Osteocyte (in vitro differentiated cells): Measurements from ENCODE around the gene DMD. TPM values are rescaled to one million over a fixed set of nuclear protein-coding genes. Genes with fewer than 3 reads are reported as not detected.

ENCODE experiments used
- DNase-seq: peaks from one replicate; pipeline ENCODE4 v3.0.0; 2021; ENCODE audit warnings: mixed read lengths; ENCODE audit not compliant: unreplicated experiment; ENCODE audit errors: extremely low spot score
- H3K27ac Mint-ChIP-seq: one replicate; pipeline ENCODE4 v1.8.0; 2021; ENCODE audit warnings: mild to moderate bottlenecking, mixed read lengths; ENCODE audit not compliant: unreplicated experiment
- H3K27me3 Mint-ChIP-seq: one replicate; pipeline ENCODE4 v1.8.0; 2021; ENCODE audit warnings: mixed read lengths; ENCODE audit not compliant: unreplicated experiment
- H3K36me3 Mint-ChIP-seq: one replicate; pipeline ENCODE4 v1.8.0; 2021; ENCODE audit warnings: mixed read lengths; ENCODE audit not compliant: unreplicated experiment
- H3K4me1 Mint-ChIP-seq: one replicate; pipeline ENCODE4 v1.8.0; 2021; ENCODE audit warnings: mixed read lengths; ENCODE audit not compliant: unreplicated experiment
- H3K4me3 Mint-ChIP-seq: one replicate; pipeline ENCODE4 v1.8.0; 2021; ENCODE audit warnings: mild to moderate bottlenecking, moderate library complexity, mixed read lengths; ENCODE audit not compliant: unreplicated experiment
- H3K9me3 Mint-ChIP-seq: one replicate; pipeline ENCODE4 v1.8.0; 2021; ENCODE audit warnings: mixed read lengths; ENCODE audit not compliant: unreplicated experiment
- CTCF ChIP-seq: fragments of 200-600 bp; sonication (generic); IDR thresholded peaks from 2 replicates; pipeline ENCODE4 v1.5.0; 2021; ENCODE audit warnings: antibody characterized with exemption, mild to moderate bottlenecking, moderate library complexity
- total RNA-seq: library from RNA; stranded (reverse); gene quantifications from 2 replicates; pipeline ENCODE4 v1.2.1, GENCODE V29; 2021

DMD gene
- total RNA-seq, 1 donor from 2014 or later: 317 TPM

GRCh38 chrX:31506928-31507327, 1704.4 kb downstream of the DMD start:
- Mint-ChIP-seq H3K4me3 (no peak overlapping the region), H3K36me3 (no peaks in the 10 kb centered on the region), H3K4me1 (peaks cover 16% of the 10 kb centered on the region), H3K27me3 (no peaks in the 10 kb centered on the region), H3K9me3 (no peaks in the 10 kb centered on the region), H3K27ac (no peak overlapping the region)
- no peak for DNase-seq
- TF ChIP-seq CTCF: no peak

DNA sequence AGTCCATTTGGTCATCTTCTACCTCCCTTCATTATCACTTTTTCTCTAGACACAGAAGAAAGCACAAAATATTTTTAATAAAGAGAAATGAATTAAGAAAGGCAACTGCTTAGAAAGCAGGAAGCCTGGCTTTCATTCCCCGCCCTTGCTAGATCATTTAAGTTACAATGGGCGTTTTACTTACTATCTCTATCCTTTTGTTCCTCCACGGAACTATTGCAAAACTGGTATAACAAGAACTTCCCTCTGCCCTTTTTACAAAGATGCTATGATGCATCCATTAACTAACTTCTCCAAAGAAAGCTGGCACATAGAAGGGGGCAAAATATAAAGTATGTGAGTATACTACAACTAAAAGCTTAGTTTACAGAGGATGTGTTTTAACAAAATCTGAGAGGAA, 1705.0 kb downstream of the DMD start:
- H3K27me3 Mint-ChIP-seq: no peaks in the 10 kb centered on the region
- DNase-seq: no peak
- no peak overlapping the region for H3K4me3 Mint-ChIP-seq
- no peaks in the 10 kb centered on the region for H3K9me3 Mint-ChIP-seq
- H3K27ac Mint-ChIP-seq: no peak overlapping the region
- H3K4me1 Mint-ChIP-seq: peaks cover 16% of the 10 kb centered on the region
- H3K36me3 Mint-ChIP-seq: no peaks in the 10 kb centered on the region
- TF ChIP-seq CTCF: no peak

DNA sequence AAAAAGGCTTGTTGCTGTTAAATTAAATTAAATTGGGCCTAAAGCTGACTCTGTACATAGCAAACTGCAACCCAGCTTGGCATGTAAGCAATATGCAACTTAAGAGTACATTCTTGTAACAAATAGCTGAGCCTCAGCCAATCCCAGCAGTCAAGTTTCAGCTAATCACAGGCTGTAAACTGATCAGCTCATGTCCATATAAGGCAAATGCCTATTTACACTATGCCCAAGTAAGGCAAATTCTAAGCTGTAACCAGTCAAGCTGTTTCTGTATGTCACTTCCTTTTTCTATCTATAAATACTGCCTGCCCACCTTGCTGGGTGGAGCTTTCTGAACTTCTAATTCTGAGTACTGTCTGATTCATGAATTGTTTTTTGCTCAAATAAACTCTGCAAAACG, 1710.4 kb downstream of the DMD start:
- no peak for TF ChIP-seq CTCF
- no peaks in the 10 kb centered on the region for H3K27me3 Mint-ChIP-seq
- no peak overlapping the region for H3K27ac Mint-ChIP-seq
- DNase-seq: no peak
- peaks cover 5% of the 10 kb centered on the region for H3K9me3 Mint-ChIP-seq
- no peak overlapping the region for H3K4me3 Mint-ChIP-seq
- no peaks in the 10 kb centered on the region for H3K36me3 Mint-ChIP-seq
- peaks cover 38% of the 10 kb centered on the region for H3K4me1 Mint-ChIP-seq

- DNase-seq: no peak
- H3K4me1 Mint-ChIP-seq: peaks cover 53% of the 10 kb centered on the region
- H3K27me3 Mint-ChIP-seq: no peaks in the 10 kb centered on the region
- no peak overlapping the region for H3K4me3 Mint-ChIP-seq
- TF ChIP-seq CTCF: no peak
- peak overlapping the region; percentile 81 for H3K27ac Mint-ChIP-seq
- no peaks in the 10 kb centered on the region for H3K36me3 Mint-ChIP-seq
- peaks cover 5% of the 10 kb centered on the region for H3K9me3 Mint-ChIP-seq
These were observed 1712.2 kb downstream of the DMD start for GRCh38 chrX:31499109-31499508.

GRCh38 chrX:31497086-31497485, 1714.3 kb downstream of the DMD start:
- H3K27me3 Mint-ChIP-seq: no peaks in the 10 kb centered on the region
- peaks cover 17% of the 10 kb centered on the region for H3K9me3 Mint-ChIP-seq
- H3K4me1 Mint-ChIP-seq: peaks cover 53% of the 10 kb centered on the region
- DNase-seq: no peak
- peak overlapping the region; percentile 88 for H3K27ac Mint-ChIP-seq
- no peaks in the 10 kb centered on the region for H3K36me3 Mint-ChIP-seq
- no peak overlapping the region for H3K4me3 Mint-ChIP-seq
- TF ChIP-seq CTCF: no peak
